HG02571 (cell line): ENCODE measurements around the gene RRP1.
"Not testable (repeated sequence)": the region's sequence is repeated elsewhere in the genome, so short reads cannot be mapped to it uniquely, and the experiment has no call there.

Source experiments
- ATAC-seq: cut with Tn5 transposase; IDR thresholded peaks from one replicate; pipeline ENCODE4 v1.9.1; 2021; ENCODE audit warnings: mild to moderate bottlenecking, moderate library complexity; ENCODE audit not compliant: unreplicated experiment

Gene RRP1

GRCh38 chr21:43815107-43815613 is 25.8 kb downstream of the RRP1 start:
- ATAC-seq = no peak

DNA sequence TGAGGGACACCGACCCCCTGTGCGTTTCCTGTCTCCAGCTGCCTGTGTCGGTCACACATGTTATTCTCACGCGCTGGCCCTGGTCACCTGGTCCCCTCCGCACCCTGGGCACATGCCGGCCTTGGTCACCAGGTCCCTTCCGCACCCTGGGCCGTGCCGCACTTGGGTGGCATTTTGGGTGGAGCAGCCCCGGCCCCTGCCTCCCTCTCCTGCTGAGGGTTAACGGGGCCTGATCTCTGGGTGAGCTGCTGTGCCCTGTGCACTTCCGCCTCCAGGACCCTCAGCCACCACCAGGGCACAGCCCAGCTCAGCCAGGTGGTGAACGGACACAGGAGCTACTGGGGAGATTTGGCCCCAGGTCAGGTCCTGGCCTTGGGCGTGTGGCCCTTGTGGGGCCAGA is 26.6 kb downstream of the RRP1 start:
- ATAC-seq = no peak

DNA sequence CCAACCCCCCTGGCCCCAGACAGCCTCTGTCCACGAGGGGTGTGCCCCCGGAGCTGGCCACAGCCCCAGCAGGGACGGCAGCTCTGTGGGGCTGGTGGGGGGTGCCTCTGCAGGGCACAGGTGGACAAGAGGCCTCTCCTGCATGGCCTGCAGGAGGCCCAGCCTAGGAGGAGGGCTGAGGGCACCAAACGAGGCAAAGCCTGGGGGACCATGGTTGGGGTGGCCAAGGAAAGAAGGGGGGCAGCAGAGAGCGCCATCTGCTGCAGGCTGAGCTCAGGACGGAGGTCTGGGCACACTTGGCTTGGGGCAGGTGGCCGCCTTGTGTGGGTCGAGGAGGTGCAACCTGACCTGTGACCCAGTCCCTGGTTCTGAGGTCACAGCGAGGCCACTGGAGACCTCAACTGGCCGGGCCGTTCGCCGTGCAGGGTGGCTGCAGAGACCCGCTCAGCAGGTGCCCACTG is 27.3 kb downstream of the RRP1 start:
- no peak for ATAC-seq

DNA sequence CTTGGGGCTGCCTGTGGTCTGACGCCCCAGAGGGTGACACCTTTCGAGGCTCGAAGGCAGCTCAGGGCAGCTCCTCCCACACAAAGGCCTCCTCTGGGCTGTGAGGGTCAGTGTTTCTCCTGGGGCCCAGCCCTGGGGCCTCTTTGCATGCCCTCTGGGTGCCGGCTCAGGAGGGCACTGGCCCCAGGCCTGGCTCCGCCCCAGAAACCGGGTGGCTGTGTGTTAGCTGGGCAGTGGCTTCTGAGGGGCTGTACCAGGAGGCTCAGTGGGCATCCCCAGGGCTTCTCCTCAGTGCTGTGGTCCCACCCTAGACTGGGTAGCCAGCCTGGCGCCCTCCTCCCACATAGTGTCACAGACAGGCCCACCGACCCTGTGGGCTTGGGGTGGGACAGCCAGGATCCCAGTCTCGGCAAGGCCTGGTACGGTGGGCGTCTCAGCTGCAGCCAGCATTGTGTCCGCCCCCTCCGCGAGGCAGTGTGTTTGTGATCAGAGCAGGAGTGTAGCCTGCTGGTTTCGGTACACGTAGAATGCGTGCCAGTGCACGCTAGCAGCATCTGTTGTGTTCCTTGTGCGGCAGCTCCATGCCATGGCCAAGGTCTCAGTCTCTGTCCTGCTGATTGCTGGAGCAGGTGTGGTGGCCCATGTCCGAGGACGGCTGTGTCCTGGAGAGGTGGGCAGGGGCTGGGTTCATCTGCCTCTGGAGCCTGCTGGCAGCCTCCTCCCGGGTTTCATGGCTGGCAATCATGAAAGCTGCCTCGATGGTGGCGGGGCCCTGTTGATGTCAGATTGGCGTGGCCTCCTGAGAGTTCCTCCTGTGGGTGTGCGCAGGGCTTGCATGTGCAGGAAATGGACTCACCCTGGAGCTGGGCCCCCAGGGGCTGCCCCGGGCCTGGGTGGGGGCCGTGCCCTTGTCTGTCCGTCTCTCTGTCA is 28.0 kb downstream of the RRP1 start:
- no peak for ATAC-seq

DNA sequence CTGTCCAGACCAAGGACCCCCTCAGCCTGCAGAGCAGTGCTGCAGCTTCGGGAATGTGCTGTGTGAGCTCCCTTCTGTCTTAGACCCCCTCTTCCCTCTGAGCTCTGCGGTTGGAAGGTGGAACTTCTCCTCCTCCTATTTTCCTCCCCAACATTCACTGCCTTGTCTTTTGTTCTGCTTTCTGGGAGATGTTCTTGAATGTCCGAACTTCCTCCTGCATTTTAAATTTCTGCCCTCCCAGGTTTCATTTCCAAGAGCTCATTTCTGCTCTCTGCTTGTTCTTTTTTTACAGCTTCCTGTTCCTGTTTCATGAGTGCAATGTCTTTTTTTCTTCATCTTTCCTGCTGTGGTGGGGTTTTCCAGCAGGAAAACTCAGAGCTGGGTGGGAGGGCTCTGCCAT is 29.3 kb downstream of the RRP1 start:
- no peak for ATAC-seq

GRCh38 chr21:43819511-43820405 is 30.4 kb downstream of the RRP1 start:
- ATAC-seq = no peak

GRCh38 chr21:43820466-43820865 is 31.1 kb downstream of the RRP1 start:
- no peak for ATAC-seq

GRCh38 chr21:43822166-43822565 is 32.8 kb downstream of the RRP1 start:
- not testable (repeated sequence) for ATAC-seq

DNA sequence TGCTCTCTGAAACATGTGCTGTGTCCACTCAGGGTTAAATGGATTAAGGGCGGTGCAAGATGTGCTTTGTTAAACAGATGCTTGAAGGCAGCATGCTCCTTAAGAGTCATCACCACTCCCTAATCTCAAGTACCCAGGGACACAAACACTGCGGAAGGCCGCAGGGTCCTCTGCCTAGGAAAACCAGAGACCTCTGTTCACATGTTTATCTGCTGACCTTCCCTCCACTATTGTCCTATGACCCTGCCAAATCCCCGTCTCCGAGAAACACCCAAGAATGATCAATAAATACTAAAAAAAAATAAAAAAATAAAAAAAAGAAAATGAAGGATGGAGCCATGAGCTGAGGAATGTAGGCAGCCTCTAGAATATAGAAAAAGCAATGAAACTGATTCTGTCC is 33.4 kb downstream of the RRP1 start:
- not testable (repeated sequence) for ATAC-seq

- no peak for ATAC-seq
Measured at GRCh38 chr21:43824333-43825241, 35.2 kb downstream of the RRP1 start.

DNA sequence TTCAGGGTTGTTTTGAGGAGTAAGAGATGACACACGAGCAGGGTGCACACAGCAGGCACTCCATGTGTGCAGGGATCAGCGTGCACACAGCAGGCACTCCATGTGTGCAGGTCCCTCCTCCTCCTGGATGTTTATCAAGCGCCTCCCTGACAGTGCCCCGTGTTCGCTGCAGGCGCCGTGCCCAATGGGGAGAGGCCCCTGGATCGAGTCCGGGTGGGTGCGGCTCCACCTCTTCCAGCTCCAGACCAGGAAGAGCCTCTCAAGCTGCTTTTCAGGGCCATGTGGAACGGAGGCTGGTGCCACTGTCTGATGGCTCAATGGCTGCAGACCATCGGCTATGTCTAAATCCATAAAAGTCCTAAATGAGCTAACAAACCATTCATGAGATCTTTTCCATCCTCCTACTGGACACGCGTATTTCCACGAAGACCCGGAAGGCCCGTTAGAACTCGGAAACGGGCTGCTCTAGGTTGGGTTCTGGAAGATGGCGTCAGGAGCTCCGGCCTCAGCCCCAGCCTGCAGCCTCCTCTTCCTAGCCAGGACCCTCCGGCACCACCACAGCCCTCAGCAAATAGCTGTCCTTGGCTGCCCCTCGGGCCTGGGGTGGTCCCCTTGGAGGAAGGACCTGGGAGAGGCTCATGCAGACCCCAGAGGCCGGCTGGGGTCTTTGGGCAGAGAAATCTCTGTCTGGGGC is 36.0 kb downstream of the RRP1 start:
- no peak for ATAC-seq

DNA sequence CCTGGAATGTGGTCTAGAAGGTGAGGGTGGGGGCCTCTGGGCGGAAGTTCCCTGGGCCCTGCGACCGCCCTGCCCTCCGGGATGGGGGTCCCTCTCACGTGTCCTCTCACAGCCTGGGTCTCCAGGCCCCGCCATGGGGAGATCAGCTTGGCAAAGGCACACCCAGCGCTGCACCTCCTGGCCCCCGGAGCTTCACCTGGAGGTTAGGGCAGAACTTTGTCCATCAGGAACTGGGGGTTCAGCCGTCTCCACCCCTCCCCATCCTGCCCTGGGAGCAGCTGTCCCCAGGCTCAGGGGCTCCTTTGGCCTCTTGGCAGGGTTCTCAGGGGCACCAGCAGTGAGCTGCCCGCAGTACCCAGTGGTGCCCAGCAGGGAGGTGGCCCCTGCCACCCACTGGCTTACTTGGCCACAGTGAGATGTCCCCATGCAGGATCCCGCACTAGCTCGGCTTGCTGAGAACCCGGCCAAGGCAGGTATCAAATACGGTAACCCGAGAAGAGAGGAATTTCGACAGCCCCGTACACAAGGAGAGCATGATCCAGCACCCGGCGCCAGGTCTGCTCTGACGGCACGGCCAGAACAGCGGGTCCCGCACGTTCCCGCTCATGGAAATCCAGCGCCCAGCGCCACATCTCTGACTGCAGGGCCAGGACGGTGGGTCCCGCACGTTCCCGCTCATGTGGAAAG is 36.7 kb downstream of the RRP1 start:
- no peak for ATAC-seq

- ATAC-seq = no peak
Measured at GRCh38 chr21:43826623-43826974, 37.2 kb downstream of the RRP1 start.

GRCh38 chr21:43827015-43827611 is 37.7 kb downstream of the RRP1 start:
- ATAC-seq = no peak

DNA sequence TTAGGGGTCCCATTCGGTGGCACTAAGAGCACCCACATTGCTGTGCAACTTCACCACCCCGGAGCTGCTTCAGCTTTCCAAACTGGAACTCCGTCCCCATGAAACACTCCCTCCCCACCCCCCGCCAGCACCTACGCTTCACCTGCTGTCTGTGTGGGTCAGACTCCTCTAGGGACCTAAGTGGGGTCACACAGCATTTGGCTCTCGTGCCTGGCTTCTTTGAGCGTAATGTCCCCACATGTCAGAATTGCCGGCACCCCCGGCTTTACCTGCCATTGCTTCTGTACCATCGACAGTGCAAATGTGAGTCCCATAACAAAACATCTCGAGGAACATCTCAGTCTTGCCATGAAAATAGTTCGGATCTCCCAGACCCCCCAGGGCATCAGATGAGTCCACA is 39.8 kb downstream of the RRP1 start:
- ATAC-seq = no peak

GRCh38 chr21:43829575-43830119 is 40.3 kb downstream of the RRP1 start:
- ATAC-seq = no peak

- ATAC-seq = no peak
Measured at GRCh38 chr21:43832158-43832550, 42.8 kb downstream of the RRP1 start.

DNA sequence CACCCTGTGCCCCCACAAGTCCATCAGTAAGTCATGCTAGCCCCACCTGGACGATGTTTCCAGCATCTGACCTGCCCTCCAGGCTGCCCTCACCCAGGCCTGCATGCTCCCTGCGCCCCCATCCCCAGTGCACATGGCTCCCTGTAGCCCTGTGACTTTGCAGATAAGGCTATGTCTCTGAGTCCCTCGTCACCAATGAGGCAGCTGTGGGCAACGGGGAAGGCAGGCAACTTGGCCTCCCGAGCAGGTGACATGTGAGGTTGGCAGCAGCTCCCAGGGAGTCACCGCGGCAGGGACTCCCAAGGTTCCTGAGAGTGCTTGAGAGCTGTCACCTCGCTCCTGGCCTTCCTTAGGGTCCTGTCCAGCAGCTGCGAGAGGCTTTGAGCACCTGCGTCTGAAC is 43.3 kb downstream of the RRP1 start:
- no peak for ATAC-seq
